ENCODE data around the gene JUN. TPM values are rescaled to one million over a fixed set of nuclear protein-coding genes. Genes with fewer than 3 reads are reported as not detected.

JUN gene
- polyA plus RNA-seq, 3 donors from 2014 or later = 18.7 to 58.4 (median 18.9) TPM

GRCh38 chr1:58732087-58732775 is 51.6 kb downstream of the JUN start:
- Mint-ChIP-seq H3K9me3 (no peaks in the 10 kb centered on the region), H3K4me3 (no peak overlapping the region), H3K36me3 (no peaks in the 10 kb centered on the region), H3K27me3 (ENCODE audit: low read depth in 3 of 3) (peaks cover 0 to 2% (median 0%) of the 10 kb centered on the region in 3 donors), H3K27ac (no peak overlapping the region), H3K4me1 (peaks cover 5 to 15% of the 10 kb centered on the region in 2 donors)
- DNase-seq = no peak

Other genes starting within 250 kb of the JUN start
- 10 to 100 TPM; 13.7 to 22.3 (median 17.7) TPM for gene OMA1, start 237.3 kb downstream of the JUN start, polyA plus RNA-seq
- gene TACSTD2, start 206.8 kb downstream of the JUN start, polyA plus RNA-seq = not detected
- 10 to 100 TPM; 11.3 to 17.6 (median 15.4) TPM for gene MYSM1, start 84.0 kb downstream of the JUN start, polyA plus RNA-seq

All from immature natural killer cell (primary cell).